ENCODE data around the gene PALS2.

DNA sequence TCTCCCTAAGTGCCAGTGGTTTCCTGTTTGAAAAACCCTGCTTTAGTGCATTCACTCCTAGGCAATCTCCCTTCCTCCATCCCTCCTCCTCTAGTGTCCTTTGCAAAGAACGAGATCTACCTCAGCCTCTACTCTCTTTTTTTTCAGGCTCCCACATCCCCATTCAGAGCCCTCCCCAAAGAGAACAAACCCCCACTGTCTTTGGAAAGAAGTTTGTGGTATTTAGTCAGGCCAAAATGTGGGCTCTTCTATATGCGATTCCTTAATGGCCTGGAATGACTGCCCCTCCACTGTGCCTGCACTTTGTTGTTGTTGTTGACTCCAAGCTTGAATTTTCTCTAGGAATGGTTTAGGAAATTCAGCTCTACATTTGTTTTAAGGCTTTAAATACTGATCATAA, 36.3 kb downstream of the PALS2 start:
- TF ChIP-seq, protein P1, sequence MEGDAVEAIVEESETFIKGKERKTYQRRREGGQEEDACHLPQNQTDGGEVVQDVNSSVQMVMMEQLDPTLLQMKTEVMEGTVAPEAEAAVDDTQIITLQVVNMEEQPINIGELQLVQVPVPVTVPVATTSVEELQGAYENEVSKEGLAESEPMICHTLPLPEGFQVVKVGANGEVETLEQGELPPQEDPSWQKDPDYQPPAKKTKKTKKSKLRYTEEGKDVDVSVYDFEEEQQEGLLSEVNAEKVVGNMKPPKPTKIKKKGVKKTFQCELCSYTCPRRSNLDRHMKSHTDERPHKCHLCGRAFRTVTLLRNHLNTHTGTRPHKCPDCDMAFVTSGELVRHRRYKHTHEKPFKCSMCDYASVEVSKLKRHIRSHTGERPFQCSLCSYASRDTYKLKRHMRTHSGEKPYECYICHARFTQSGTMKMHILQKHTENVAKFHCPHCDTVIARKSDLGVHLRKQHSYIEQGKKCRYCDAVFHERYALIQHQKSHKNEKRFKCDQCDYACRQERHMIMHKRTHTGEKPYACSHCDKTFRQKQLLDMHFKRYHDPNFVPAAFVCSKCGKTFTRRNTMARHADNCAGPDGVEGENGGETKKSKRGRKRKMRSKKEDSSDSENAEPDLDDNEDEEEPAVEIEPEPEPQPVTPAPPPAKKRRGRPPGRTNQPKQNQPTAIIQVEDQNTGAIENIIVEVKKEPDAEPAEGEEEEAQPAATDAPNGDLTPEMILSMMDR (IDR thresholded peaks at IDR 0.05): no peak
- no peak for TF ChIP-seq EZH2phosphoT487 (IDR thresholded peaks at IDR 0.05)
- TF ChIP-seq EZH2 (IDR thresholded peaks at IDR 0.05): no peak
